Measurements from ENCODE around the gene F11.

- no peak for TF ChIP-seq CTCF (IDR thresholded peaks at IDR 0.05; ENCODE audit: insufficient read depth, low read length)
- TF ChIP-seq GABPA (IDR thresholded peaks at IDR 0.05; ENCODE audit: low read depth) = no peak
- TF ChIP-seq, protein P1, sequence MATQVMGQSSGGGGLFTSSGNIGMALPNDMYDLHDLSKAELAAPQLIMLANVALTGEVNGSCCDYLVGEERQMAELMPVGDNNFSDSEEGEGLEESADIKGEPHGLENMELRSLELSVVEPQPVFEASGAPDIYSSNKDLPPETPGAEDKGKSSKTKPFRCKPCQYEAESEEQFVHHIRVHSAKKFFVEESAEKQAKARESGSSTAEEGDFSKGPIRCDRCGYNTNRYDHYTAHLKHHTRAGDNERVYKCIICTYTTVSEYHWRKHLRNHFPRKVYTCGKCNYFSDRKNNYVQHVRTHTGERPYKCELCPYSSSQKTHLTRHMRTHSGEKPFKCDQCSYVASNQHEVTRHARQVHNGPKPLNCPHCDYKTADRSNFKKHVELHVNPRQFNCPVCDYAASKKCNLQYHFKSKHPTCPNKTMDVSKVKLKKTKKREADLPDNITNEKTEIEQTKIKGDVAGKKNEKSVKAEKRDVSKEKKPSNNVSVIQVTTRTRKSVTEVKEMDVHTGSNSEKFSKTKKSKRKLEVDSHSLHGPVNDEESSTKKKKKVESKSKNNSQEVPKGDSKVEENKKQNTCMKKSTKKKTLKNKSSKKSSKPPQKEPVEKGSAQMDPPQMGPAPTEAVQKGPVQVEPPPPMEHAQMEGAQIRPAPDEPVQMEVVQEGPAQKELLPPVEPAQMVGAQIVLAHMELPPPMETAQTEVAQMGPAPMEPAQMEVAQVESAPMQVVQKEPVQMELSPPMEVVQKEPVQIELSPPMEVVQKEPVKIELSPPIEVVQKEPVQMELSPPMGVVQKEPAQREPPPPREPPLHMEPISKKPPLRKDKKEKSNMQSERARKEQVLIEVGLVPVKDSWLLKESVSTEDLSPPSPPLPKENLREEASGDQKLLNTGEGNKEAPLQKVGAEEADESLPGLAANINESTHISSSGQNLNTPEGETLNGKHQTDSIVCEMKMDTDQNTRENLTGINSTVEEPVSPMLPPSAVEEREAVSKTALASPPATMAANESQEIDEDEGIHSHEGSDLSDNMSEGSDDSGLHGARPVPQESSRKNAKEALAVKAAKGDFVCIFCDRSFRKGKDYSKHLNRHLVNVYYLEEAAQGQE (IDR thresholded peaks at IDR 0.05; ENCODE audit: insufficient replicate concordance, low read depth) = no peak
- no peak for TF ChIP-seq POLR2AphosphoS5 (IDR thresholded peaks at IDR 0.05; ENCODE audit: low read depth)
- no peak for TF ChIP-seq SPI1 (IDR thresholded peaks at IDR 0.05; ENCODE audit: borderline replicate concordance, low read depth)
Measured at GRCh38 chr4:186258216-186258811, 7.7 kb upstream of the F11 start.

Data from HL-60 (cell line).